NCI-H1417 treated with DMSO at 0.1 percent for 48 hours (cell line): ENCODE measurements around the gene TBRG1.

ENCODE experiments used
- DNase-seq: peaks from one replicate; lab custom pipeline; 2025; lab: John Stamatoyannopoulos, UW

The TBRG1 gene

DNA sequence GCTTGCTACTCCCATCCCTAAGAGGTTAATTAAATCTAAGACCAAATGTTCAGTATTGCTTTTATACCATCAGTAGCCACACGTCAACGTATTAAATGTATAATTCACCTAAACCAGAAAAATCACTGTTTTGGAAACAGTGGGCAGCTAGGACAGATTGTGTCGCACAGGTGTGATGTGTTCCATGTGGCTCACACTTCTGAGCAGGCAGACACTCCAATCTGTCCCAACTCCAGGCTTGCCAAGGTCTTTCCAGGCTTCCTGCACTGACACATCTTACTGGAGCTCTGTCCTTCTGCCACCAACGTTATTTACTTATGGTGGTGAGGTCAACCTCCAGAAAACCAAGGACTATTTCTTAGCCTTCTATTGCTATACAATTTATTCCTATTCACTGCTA lies 39.4 kb downstream of the TBRG1 start:
- no peak for DNase-seq

DNA sequence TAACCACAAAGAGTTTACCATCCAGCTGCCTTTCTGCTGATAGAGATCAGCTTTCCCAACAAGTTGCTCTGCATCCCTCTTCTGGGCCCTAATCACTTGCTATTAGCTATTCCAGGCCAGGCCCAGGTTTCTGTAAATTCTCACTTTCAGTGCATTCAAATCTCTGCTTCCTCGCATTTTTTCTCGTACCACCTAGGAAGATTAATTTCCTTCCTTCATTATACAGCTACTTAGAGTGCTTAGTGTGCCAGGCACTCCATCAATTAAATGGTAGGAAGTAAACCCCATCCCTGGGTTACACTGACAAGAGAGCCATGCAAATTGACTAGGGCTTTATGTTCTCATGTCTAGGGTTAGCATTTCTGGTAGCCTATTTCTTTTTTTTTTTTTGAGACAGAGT lies 41.2 kb downstream of the TBRG1 start:
- no peak for DNase-seq

DNA sequence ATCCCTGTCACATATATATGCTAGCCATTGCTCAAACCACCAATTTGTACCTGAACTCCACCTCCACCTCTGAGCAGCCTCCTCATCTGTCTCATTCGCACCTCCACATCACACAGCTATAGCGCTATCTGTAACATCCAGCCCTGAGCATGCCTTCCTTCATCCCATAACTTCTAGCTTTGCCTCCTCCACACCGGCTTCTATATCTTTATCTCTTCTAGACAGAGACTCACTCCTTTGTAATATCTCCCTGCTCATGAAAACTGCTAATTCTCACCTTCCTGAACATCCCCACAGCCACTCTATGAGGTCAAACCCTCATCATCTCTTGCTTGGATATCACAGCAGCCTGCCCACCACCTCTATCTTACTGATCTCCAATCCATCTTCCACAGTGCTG lies 44.9 kb downstream of the TBRG1 start:
- no peak for DNase-seq

DNA sequence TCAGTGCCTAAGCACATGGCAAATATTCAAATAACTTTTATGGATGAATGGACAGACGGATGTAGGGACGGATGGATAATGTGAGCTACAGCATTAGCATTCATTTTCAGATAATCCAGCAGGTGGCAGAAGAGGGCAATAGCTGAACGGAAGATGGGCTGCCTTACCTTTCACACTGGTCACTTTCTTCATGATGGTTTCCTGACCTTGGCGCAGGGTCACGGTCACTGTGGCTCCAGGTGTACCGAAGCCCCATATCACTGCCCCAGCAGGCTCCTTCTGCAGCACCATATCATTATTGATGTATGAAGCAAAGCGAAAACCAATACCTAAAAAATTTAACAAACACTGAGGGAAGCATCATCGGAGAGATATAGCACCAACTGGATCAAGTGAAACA lies 46.5 kb downstream of the TBRG1 start:
- DNase-seq, result peak; percentile 34

DNA sequence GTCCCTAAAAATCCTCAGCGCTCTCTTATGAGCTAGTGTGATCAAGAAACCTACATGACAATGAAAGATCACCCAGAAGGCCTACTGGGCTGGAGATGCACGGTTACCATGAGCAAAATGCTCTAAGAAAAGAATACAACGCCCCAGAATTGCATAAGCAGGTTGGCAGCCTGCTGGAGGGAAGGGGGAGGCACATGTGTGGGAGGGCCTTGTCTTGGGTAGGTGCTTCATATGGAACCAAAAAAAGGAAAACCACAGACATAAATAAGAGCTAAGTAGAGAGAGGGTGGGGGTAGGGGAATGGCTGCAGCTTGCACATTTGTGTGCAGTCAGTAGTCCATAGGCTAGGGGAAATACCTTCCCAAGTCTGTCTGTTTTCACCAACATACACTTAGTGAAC lies 48.1 kb downstream of the TBRG1 start:
- no peak for DNase-seq

DNA sequence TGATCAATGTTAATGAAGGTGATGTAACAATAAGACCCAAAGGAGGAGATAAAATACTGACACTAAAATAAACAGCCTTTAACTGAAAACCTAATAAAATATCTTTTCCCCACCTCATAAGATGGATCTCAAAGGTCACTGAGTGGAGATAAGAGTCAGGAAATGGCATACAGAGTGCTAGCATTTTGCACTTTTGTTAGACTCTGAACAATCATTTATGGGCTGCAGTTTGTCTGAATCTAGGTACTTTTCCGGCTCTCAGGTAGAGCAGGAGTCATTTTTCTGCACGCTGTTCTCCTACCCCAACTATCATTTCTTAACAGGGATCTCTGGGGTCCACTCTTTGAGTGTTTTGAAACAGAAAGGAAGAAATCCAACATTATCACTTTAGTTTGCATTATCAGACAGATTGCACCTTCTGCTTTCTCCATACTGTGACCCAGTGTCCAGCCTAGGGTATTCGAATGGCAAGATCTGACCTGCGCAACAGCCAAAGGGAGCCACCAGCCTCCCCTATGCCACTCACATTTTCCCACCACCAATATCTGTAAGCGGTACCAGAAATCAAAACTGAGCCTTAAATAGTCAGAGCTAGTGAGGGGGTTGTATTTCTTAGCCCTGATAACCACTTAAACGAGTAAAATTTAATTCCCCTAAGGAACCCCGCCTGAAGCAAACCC lies 50.0 kb downstream of the TBRG1 start:
- DNase-seq, result no peak

DNA sequence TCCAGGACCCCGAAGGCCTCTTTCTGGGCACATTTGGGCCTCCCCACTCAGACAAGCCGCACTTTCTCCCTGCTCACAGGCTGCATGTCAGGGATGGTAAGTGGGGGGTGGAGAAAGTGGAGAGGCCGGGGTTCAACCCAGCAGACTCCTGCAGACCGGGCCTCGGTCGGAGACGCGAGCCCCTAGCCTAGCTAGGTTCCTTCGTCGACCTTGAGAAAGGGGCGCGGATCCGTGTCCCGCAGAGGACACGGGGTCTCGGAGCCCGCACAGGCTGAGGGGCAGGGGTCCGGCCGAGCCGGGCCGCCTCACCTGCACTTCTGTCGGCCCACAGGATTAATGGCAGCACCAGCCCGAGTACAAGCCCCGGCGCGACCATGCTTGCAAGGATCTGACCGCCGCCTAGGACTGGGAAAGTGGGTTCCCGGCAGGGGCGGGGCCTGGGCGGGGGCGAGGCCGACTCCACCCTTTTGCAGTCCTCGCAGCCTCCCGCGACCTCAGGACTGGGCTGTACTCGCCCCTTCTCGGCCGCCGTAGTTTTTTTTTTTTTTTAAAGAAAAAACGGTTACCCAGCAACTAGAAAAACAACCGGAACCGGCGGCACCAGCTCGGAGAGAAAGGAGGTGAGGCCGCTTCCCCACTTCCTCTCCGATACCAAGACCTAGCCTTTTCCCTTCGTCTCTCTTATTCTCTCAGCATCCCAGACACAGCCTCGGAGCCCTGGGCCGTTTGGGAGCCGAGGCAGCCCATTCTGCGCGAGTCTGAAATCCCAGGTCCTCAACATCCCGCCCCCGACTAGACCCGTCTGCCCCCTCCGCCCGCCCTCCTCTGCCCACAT lies 50.9 kb downstream of the TBRG1 start, which contains the start of the genes SIAE and SPA17:
SIAE (minus strand) TSS at position 407 of the 835 bp plus-strand sequence; CDS start at position 376, 31 bp downstream.
SPA17 (plus strand) TSS at position 572 of the 835 bp plus-strand sequence. CDS start 1,361 bp downstream, outside the sequence.
- DNase-seq, result peak; percentile 78

DNA sequence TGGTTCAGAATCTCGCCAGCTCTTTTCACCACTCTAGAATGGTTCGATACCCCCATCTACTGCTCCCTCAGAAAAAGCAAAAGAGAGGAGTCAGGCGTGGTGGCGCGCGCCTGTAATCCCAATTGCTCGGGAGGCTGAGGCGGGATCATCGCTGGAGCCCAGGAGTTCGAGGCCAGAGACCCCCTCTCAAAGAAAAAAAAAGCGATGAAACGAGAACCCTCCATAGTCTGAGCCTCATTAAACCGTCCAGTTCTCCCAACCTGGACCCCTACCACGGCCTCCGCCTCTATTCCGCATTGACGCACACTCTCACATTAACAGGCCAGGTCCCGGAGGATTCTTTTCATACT lies 51.5 kb downstream of the TBRG1 start:
- DNase-seq, result no peak

DNA sequence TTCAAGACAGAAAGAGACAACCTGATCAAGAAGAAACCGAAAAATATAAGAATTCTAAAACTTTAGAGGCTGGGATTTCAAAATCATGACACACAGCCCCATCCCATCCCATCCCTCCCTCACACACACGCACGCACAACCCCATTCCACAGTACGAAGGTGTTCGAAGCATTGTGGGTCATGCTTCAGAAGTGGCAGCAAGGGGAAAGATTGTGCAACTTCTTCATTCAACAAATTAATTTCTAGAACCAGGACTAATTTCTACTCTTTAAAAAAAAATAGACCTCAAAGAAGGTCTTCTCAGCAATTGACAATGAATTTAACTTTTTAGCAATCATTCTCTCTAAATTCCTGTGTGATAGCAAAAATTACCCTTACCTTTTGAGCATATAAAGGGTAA lies 51.9 kb downstream of the TBRG1 start:
- no peak for DNase-seq

DNA sequence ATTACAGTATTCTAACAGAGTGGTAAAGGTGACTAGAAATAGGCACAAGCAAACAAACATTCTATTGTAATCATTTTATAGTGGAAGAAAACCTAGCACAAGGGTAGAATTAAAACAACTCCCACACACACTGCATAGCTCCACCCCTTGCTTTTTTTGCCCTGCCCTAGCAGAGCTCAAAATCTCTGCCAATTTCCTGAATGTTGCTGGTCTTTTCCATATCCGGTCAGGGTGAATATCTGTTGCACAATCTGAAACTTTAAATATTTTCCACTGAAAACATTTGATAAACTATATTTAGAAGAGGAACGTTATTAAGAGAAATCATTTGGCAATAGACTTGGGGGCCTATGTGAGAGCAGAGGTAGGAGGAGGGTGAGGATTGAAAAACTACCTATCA lies 53.7 kb downstream of the TBRG1 start:
- no peak for DNase-seq

DNA sequence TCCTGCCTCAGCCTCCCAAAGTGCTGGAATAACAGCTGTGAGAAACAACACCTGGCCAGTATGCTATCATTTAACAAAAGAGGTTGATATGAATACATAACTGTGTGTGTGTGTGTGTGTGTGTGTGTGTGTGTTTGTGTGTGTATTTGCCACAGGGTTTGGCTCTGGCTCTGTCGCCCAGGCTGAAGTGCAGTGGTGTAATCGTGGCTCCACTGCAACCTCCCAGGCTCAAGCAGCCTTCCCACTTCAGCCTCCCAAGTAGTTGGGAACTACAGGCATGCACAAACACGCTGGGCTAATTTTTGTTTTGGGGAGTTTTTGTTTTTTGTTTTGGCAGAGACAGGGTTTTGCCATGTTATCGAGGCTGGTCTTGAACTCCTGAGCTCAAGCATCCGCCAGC lies 55.8 kb downstream of the TBRG1 start:
- DNase-seq, result no peak

DNA sequence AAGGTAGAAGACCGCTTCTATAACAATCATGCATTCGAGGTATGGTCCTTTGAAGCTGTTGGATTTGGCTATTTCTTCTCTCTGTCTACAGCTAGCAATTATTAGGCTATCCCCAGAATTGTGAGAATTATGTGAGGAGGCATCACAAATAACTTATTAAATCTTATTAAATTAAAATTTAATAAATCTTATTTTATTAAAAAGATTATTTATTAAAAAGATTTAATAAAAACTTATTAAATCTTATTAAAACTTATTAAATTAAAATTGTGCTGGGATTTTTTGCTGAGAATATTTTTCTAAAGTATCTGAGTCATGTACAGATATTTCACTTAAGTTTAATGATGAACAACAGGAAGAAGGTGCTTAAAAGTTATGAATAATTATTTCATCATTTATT lies 58.8 kb downstream of the TBRG1 start:
- DNase-seq, result no peak

DNA sequence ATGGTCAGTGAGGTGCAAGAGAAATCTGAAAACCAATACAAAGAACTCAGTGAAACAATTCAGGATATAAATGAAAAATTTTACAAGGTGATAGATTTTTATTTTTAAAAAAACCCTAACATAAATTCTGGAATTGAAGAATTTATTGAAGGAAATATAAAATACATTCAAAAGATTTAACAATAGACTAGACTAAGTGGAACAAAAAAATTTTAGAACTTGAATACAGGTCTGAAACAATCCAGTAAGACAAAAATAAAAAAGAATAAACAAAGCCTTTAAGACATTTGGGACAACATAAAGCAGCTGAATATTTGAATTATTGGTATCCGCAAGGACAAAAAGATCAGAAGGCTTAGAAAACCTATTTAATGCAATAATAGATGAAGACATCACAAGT lies 59.8 kb downstream of the TBRG1 start:
- DNase-seq, result no peak
